GM12864 (cell line): Measurements from ENCODE around the gene CFAP97D2.
"Not testable (repeated sequence)": the region's sequence is repeated elsewhere in the genome, so short reads cannot be mapped to it uniquely, and the experiment has no call there.

Experiments used
- DNase-seq: peaks from one replicate; pipeline ENCODE4 v3.0.0-alpha.2; 2011; ENCODE audit warnings: low read depth
- H3K4me3 ChIP-seq: 2 replicates; pipeline ENCODE4 v1.5.1; 2011; ENCODE audit warnings: mild to moderate bottlenecking, low read depth, low read length, control low read depth
- TF ChIP-seq, protein P1 (sequence below): IDR thresholded peaks from 2 replicates; pipeline ENCODE4 v1.5.1; 2011; ENCODE audit warnings: low read depth, mild to moderate bottlenecking, moderate library complexity, low read length, control low read depth, inconsistent platforms; ENCODE audit errors: missing control alignments

Gene CFAP97D2

DNA sequence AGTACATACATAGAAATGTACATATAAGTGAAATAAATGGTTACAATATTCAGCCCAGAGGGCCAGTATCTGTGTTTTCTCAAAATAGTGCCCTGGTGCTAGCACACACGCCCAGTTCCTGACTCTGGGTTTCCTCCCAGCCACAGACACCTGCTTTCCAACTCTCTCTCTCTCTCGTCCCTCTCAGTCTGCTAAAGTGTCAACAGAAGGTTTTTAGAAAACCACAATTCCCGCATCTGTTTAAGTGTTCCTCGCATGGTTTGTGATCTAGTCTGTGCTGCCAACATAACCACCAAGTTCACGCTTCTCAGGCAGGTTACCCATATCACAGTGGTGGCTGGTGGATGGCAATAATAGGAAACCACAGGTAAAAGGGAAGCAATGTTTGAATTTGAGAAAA lies 84.5 kb downstream of the CFAP97D2 start:
- no peak for DNase-seq
- no peak overlapping the region for H3K4me3 ChIP-seq
- TF ChIP-seq, protein P1, sequence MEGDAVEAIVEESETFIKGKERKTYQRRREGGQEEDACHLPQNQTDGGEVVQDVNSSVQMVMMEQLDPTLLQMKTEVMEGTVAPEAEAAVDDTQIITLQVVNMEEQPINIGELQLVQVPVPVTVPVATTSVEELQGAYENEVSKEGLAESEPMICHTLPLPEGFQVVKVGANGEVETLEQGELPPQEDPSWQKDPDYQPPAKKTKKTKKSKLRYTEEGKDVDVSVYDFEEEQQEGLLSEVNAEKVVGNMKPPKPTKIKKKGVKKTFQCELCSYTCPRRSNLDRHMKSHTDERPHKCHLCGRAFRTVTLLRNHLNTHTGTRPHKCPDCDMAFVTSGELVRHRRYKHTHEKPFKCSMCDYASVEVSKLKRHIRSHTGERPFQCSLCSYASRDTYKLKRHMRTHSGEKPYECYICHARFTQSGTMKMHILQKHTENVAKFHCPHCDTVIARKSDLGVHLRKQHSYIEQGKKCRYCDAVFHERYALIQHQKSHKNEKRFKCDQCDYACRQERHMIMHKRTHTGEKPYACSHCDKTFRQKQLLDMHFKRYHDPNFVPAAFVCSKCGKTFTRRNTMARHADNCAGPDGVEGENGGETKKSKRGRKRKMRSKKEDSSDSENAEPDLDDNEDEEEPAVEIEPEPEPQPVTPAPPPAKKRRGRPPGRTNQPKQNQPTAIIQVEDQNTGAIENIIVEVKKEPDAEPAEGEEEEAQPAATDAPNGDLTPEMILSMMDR: no peak

DNA sequence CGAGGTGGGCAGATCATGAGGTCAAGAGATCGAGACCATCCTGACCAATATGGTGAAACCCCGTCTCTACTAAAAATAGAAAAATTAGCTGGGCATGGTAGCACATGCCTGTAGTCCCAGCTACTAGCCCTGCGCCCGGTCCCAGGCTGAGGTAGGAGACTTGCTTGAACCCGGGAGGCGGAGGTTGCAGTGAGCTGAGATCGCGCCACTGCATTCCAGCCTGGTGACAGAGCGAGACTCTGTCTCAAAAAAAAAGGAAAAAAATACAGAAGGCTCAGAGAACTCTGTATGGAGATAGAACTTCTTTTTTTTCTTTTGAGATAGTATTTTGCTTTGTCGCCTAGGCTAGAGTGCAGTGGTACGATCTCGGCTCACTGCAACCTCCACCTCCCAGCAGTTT lies 85.3 kb downstream of the CFAP97D2 start:
- DNase-seq, H3K4me3 ChIP-seq: not testable (repeated sequence)

DNA sequence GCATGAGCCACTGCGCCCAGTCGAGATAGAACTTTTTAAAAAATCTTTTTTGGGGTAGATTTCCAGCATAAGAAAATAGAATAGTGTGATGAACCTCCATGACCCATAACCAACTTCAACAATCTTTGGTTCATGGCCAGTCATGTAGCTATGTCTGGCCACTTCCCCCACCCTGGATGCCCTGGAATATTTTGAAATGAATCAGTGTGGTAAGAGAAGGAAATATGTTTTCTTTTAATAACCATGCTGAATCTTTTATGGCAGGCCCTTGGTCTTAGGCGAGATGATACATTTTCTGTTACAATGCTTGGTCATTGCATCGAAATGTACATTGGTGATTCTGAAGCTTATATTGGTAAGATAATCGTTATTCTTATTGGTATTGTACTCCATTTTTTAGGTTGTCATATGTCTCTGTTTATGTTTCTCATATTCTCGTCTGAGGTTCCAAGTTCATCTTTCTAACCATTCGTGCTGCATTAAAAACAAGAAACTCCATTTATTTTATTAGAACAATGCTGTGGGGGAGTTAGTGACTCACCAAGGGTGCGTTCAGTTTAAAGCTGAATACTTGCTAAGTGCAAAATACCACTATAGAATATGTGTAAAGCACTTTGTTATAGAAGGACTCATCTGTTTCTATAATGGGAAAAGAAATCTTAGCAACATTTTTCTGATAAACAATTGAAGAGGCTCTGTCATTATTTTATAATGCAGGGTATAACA lies 86.0 kb downstream of the CFAP97D2 start:
- H3K4me3 ChIP-seq: no peak overlapping the region
- DNase-seq: no peak
- TF ChIP-seq, protein P1: no peak

DNA sequence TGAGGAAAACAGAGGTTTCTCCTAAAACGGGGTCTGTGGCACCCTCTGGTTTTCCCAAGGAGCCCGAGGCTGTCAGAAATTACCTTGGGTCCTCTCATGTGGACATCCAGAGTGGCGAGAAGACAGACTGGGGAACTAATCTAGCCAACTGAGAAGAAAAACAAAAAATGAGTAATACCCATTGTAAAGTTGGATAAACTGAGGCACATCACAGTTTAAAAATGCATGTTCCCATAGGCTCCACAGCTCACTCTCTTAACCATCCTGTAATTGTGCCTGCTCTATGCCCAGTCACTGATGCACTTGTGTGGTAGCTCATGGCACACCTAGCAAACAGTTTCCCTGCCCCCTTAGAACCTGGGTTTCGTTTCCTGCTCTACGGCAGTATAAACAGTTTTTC lies 87.2 kb downstream of the CFAP97D2 start:
- H3K4me3 ChIP-seq: no peak overlapping the region
- TF ChIP-seq, protein P1: no peak
- no peak for DNase-seq

DNA sequence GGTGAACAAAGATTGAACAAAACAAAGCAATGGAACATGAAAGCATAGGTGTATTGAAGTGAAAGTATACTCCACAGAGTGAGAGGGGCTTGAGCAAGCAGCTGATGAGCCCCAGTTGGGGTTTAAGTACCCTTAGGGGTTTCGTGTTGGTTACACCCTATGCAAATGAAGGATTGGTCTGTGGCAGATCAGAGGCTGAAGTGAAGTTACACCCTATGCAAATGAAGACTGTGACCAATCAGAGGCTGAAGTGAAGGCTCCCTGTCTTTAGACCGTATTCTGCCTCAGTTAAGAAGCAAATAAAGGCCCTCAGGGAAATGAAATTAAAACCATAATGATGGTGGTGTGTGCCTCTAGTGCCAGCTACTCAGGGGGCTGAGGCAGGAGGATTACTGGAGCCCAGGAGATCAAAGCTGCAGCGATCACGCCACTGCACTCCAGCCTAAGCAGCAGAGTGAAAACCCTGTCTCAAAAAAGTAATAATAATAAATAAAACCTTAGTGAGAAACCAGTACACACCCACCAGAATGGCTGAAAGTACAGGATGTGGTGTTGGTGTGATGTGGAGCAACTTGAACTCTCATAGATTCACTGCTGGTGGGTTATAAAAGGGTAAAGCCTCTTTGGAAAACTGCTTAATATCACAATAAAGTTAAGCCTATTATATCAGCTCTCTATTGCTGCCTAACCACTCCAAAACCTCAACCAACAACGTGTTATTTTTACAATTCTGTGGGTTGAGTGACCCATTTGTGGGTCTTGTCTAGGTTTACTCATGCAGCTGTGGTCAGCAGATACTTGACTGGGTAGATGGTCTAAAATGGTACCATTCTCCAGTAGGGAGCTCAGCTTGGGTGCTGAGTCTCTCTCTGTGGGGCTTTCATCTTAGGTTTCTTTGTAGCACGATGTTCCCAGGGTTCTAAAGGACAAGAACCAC lies 89.6 kb downstream of the CFAP97D2 start:
- TF ChIP-seq, protein P1: no peak
- no peak overlapping the region for H3K4me3 ChIP-seq
- DNase-seq: no peak

DNA sequence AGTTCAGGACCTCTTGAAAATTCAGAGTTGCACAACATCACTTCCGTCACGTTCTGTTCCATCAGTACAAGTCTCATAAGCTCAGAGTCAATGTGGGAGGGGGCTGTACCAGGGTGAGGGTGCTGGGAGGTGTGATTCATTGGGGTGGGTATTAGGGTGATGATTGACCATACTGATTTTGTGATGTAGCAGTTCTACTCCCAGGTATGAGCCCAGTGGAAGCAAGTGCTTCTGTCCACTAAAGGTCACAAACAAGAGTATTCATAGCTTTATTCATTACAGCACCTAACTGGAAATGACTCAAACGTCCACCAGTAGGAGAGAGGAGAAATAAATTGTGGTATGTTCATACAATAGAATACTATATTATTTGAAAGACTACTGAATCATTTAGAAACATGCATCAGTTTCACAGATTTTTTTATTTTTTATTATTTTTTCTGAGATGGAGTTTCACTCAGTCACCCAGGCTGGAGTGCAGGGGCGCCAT lies 90.3 kb downstream of the CFAP97D2 start:
- H3K4me3 ChIP-seq: no peak overlapping the region
- TF ChIP-seq, protein P1: no peak
- no peak for DNase-seq
